MG63 (cell line): ENCODE results near the gene PNPLA2. TPM values are rescaled to one million over a fixed set of nuclear protein-coding genes. Genes with fewer than 3 reads are reported as not detected.
A peak's percentile ranks its signal among the peaks of the same experiment; 100 is the strongest.

Experiments used
- DNase-seq: peaks from one replicate; pipeline ENCODE4 v3.0.0-alpha.2; 2020
- H3K27me3 ChIP-seq: fragments of 250-450 bp; sonication (Bioruptor Pico); 2 replicates; pipeline ENCODE4 v1.5.1; 2020; ENCODE audit warnings: mild to moderate bottlenecking, moderate library complexity
- H3K36me3 ChIP-seq: fragments of 250-450 bp; sonication (Bioruptor Pico); 2 replicates; pipeline ENCODE4 v1.5.1; 2020; ENCODE audit warnings: mild to moderate bottlenecking, moderate library complexity
- H3K4me3 ChIP-seq: fragments of 250-450 bp; sonication (Bioruptor Pico); 2 replicates; pipeline ENCODE4 v1.5.1; 2020; ENCODE audit warnings: mild to moderate bottlenecking, moderate library complexity
- H3K9me3 ChIP-seq: fragments of 250-450 bp; sonication (Bioruptor Pico); 2 replicates; pipeline ENCODE4 v1.5.1; 2020; ENCODE audit warnings: mild to moderate bottlenecking, moderate library complexity
- total RNA-seq: library from RNA; depleted of rRNA; stranded (reverse); fragments of >200 nt; shearing (Covaris generic); gene quantifications from 2 replicates; pipeline ENCODE4 v1.2.3, GENCODE V29; 2014; ENCODE audit warnings: low replicate concordance

Gene PNPLA2
- total RNA-seq, 1 experiment from 2014 or later: 12.4 TPM

GRCh38 chr11:830295-831117 is 11.8 kb downstream of the PNPLA2 start:
- no peaks in the 10 kb centered on the region for H3K27me3 ChIP-seq
- H3K9me3 ChIP-seq: no peaks in the 10 kb centered on the region
- no peak for DNase-seq
- no peak overlapping the region for H3K4me3 ChIP-seq
- peaks cover 13% of the 10 kb centered on the region for H3K36me3 ChIP-seq

- peaks cover 19% of the 10 kb centered on the region for H3K36me3 ChIP-seq
- peak; percentile 85 for DNase-seq
- no peaks in the 10 kb centered on the region for H3K27me3 ChIP-seq
- H3K4me3 ChIP-seq: no peak overlapping the region; the same call in 1 of the 2 replicates
- no peaks in the 10 kb centered on the region for H3K9me3 ChIP-seq
These were observed 12.6 kb downstream of the PNPLA2 start for GRCh38 chr11:831118-831864.

GRCh38 chr11:831961-832528 is 13.3 kb downstream of the PNPLA2 start:
- Histone ChIP-seq H3K9me3 (no peaks in the 10 kb centered on the region), H3K36me3 (peaks cover 27% of the 10 kb centered on the region), H3K27me3 (no peaks in the 10 kb centered on the region), H3K4me3 (peak overlapping the region; percentile 64)
- no peak for DNase-seq

GRCh38 chr11:832529-833113 is 13.9 kb downstream of the PNPLA2 start, which contains the start of gene CD151:
CD151 (plus strand) TSS chr11:832952; CDS start chr11:836070, 3,118 bp downstream.
- no peaks in the 10 kb centered on the region for H3K9me3 ChIP-seq
- H3K4me3 ChIP-seq: peak within 1 kb of the TSS; percentile 69
- H3K27me3 ChIP-seq: no peaks in the 10 kb centered on the region
- peak; percentile 91 for DNase-seq
- peaks cover 32% of the 10 kb centered on the region for H3K36me3 ChIP-seq

GRCh38 chr11:833114-833791 is 14.5 kb downstream of the PNPLA2 start:
- Histone ChIP-seq H3K27me3 (no peaks in the 10 kb centered on the region), H3K4me3 (peak overlapping the region; percentile 69), H3K9me3 (no peaks in the 10 kb centered on the region), H3K36me3 (peaks cover 38% of the 10 kb centered on the region)
- peak; percentile 73 for DNase-seq

GRCh38 chr11:833849-834311 is 15.2 kb downstream of the PNPLA2 start:
- peak; percentile 73 for DNase-seq
- peak overlapping the region; percentile 69 for H3K4me3 ChIP-seq
- peaks cover 43% of the 10 kb centered on the region for H3K36me3 ChIP-seq
- H3K9me3 ChIP-seq: no peaks in the 10 kb centered on the region
- no peaks in the 10 kb centered on the region for H3K27me3 ChIP-seq

- Histone ChIP-seq H3K9me3 (no peaks in the 10 kb centered on the region), H3K4me3 (peak overlapping the region; percentile 69), H3K36me3 (peaks cover 51% of the 10 kb centered on the region), H3K27me3 (no peaks in the 10 kb centered on the region)
- DNase-seq: peak; percentile 99
These were observed 15.9 kb downstream of the PNPLA2 start for GRCh38 chr11:834371-835316.

GRCh38 chr11:836274-836673 is 17.6 kb downstream of the PNPLA2 start:
- peaks cover 67% of the 10 kb centered on the region for H3K36me3 ChIP-seq
- H3K4me3 ChIP-seq: no peak overlapping the region
- no peak for DNase-seq
- no peaks in the 10 kb centered on the region for H3K9me3 ChIP-seq
- H3K27me3 ChIP-seq: no peaks in the 10 kb centered on the region

- no peak for DNase-seq
- Histone ChIP-seq H3K27me3 (no peaks in the 10 kb centered on the region), H3K36me3 (peaks cover 71% of the 10 kb centered on the region), H3K9me3 (no peaks in the 10 kb centered on the region), H3K4me3 (no peak overlapping the region)
These were observed 18.0 kb downstream of the PNPLA2 start for GRCh38 chr11:836700-837099.

GRCh38 chr11:837189-837989 is 18.7 kb downstream of the PNPLA2 start:
- peaks cover 75% of the 10 kb centered on the region for H3K36me3 ChIP-seq
- DNase-seq: no peak
- no peak overlapping the region for H3K4me3 ChIP-seq
- H3K9me3 ChIP-seq: no peaks in the 10 kb centered on the region
- H3K27me3 ChIP-seq: no peaks in the 10 kb centered on the region

GRCh38 chr11:837990-838307 is 19.2 kb downstream of the PNPLA2 start:
- H3K36me3 ChIP-seq: peaks cover 75% of the 10 kb centered on the region
- no peaks in the 10 kb centered on the region for H3K27me3 ChIP-seq
- no peak overlapping the region for H3K4me3 ChIP-seq
- no peaks in the 10 kb centered on the region for H3K9me3 ChIP-seq
- DNase-seq: no peak

GRCh38 chr11:838441-839279 is 19.9 kb downstream of the PNPLA2 start:
- no peaks in the 10 kb centered on the region for H3K9me3 ChIP-seq
- no peak overlapping the region for H3K4me3 ChIP-seq
- peaks cover 78% of the 10 kb centered on the region for H3K36me3 ChIP-seq
- DNase-seq: peak; percentile 55
- H3K27me3 ChIP-seq: no peaks in the 10 kb centered on the region

GRCh38 chr11:839280-839623 is 20.5 kb downstream of the PNPLA2 start:
- H3K36me3 ChIP-seq: peaks cover 72% of the 10 kb centered on the region
- no peak for DNase-seq

More at GRCh38 chr11:839280-839623, 20.5 kb downstream of the PNPLA2 start:
- Histone ChIP-seq H3K27me3 (no peaks in the 10 kb centered on the region), H3K9me3 (no peaks in the 10 kb centered on the region), H3K4me3 (no peak overlapping the region)
